D721Med (cell line): ENCODE results near the gene ZNF800.

Experiments used
- DNase-seq: peaks from one replicate; pipeline ENCODE4 v3.0.0; 2011; ENCODE audit warnings: low spot score; ENCODE audit not compliant: insufficient read length
- FAIRE-seq: peaks from 2 replicates; lab custom pipeline; 2011; peaks lifted over from hg19 to GRCh38; lab: Jason Lieb, UNC
- CTCF ChIP-seq: IDR thresholded peaks from 2 replicates; pipeline ENCODE4 v1.5.1; 2012; ENCODE audit warnings: mild to moderate bottlenecking, control low read depth; ENCODE audit not compliant: insufficient read depth; ENCODE audit errors: missing control alignments

ZNF800 gene

GRCh38 chr7:127330070-127330469, 62.4 kb downstream of the ZNF800 start:
- no peak for TF ChIP-seq CTCF
- DNase-seq: no peak
- no peak for FAIRE-seq

GRCh38 chr7:127322832-127323493, 69.5 kb downstream of the ZNF800 start:
- FAIRE-seq: no peak
- no peak for DNase-seq
- TF ChIP-seq CTCF: no peak

GRCh38 chr7:127322351-127322750, 70.2 kb downstream of the ZNF800 start:
- FAIRE-seq: no peak
- no peak for TF ChIP-seq CTCF

GRCh38 chr7:127320974-127321373, 71.5 kb downstream of the ZNF800 start:
- FAIRE-seq: no peak
- no peak for TF ChIP-seq CTCF
- no peak for DNase-seq

More at GRCh38 chr7:127322351-127322750, 70.2 kb downstream of the ZNF800 start:
- DNase-seq: no peak
